Measurements from ENCODE around the gene OR2S2.

The OR2S2 gene

DNA sequence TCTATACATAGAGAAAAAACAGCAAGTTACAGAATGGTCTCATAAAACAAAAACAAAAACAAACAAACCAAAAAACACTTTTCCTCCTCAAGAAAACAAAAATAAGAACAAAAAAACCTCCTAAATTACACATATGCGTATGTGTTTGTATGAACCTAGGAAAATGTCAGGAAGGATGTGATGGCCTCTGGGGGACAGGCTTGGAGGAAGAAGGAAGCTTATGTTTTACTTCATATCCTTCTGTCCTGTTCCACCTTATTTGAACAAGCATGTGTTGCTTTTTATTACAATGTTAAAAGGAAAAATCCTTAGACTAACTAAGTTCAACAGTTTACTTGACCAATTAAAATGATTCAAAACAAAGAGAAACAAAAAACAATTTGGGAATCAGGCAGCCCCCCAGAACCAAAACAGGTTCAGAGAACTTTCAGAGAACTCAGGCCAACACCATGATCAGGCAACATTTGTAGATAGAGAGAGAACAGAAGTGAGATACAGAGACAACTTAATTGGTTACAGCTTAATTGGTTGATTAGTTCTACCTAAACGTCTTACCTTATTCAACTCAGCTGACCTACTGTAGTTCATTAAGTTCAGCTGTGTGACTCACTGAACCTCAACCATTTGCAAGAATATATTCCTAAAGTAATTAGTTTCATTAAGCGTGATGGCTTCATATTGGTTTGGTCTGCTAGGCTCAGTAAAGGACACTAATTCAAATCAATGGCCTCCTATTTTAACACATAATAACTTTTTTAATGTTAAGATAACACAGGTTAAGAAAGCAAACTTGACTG, 38.5 kb downstream of the OR2S2 start:
- no peaks in the 10 kb centered on the region for H3K4me1 ChIP-seq (ENCODE audit: insufficient read depth, low read length)
- H2AFZ ChIP-seq (ENCODE audit: low read depth, low read length), result no peak overlapping the region
- no peaks in the 10 kb centered on the region for H3K36me3 ChIP-seq (ENCODE audit: insufficient read depth, low read length)
- H3K9me3 ChIP-seq (ENCODE audit: insufficient read depth, low read length, severe bottlenecking), result no peaks in the 10 kb centered on the region
- ATAC-seq (ENCODE audit: insufficient read depth, low read depth) (no peak), DNase-seq (no peak)
- TF ChIP-seq, protein P1, sequence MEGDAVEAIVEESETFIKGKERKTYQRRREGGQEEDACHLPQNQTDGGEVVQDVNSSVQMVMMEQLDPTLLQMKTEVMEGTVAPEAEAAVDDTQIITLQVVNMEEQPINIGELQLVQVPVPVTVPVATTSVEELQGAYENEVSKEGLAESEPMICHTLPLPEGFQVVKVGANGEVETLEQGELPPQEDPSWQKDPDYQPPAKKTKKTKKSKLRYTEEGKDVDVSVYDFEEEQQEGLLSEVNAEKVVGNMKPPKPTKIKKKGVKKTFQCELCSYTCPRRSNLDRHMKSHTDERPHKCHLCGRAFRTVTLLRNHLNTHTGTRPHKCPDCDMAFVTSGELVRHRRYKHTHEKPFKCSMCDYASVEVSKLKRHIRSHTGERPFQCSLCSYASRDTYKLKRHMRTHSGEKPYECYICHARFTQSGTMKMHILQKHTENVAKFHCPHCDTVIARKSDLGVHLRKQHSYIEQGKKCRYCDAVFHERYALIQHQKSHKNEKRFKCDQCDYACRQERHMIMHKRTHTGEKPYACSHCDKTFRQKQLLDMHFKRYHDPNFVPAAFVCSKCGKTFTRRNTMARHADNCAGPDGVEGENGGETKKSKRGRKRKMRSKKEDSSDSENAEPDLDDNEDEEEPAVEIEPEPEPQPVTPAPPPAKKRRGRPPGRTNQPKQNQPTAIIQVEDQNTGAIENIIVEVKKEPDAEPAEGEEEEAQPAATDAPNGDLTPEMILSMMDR (IDR thresholded peaks at IDR 0.05; ENCODE audit: borderline replicate concordance, extremely low read depth, low read length, poor library complexity, severe bottlenecking), result no peak
- no peak for TF ChIP-seq EZH2 (IDR thresholded peaks at IDR 0.05; ENCODE audit: borderline replicate concordance, low read depth, low read length, severe bottlenecking)
- no peak overlapping the region for H3K27ac ChIP-seq (ENCODE audit: low read length)
- H3K9ac ChIP-seq (ENCODE audit: low read depth, low read length), result no peak overlapping the region
- no peaks in the 10 kb centered on the region for H3K27me3 ChIP-seq (ENCODE audit: insufficient read depth, low read length, poor library complexity)
- no peaks in the 10 kb centered on the region for H4K20me1 ChIP-seq (ENCODE audit: insufficient read depth, low read length)
- no peak overlapping the region for H3K4me3 ChIP-seq (ENCODE audit: low read depth in 1 of 2, low read length in 2 of 2)
- H3K79me2 ChIP-seq (ENCODE audit: insufficient read depth, low read length), result no peaks in the 10 kb centered on the region
- no peak overlapping the region for H3K4me2 ChIP-seq (ENCODE audit: insufficient read depth, low read length)

DNA sequence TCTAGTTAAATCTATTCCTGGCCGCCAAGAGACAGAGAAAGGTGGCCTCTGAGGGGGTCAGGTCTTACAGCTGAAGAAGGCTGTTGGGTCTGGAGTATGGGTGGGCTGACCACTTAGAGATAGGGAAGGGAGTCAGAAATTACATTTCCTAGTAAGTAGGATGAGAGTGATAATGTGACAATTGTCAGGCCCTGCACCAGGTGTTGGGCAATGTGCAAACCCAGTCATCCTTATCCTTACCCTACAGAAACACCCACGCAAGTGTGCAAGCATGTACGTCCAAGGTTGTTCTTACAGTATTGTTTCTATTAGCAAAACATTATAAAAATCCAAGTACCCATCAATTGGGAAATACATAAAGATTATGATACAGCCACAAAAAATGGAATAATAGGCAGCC, 39.2 kb downstream of the OR2S2 start:
- Histone ChIP-seq H4K20me1 (ENCODE audit: insufficient read depth, low read length) (no peaks in the 10 kb centered on the region), H2AFZ (ENCODE audit: low read depth, low read length) (no peak overlapping the region), H3K4me1 (ENCODE audit: insufficient read depth, low read length) (no peaks in the 10 kb centered on the region), H3K9me3 (ENCODE audit: insufficient read depth, low read length, severe bottlenecking) (no peaks in the 10 kb centered on the region), H3K79me2 (ENCODE audit: insufficient read depth, low read length) (no peaks in the 10 kb centered on the region), H3K9ac (ENCODE audit: low read depth, low read length) (no peak overlapping the region), H3K36me3 (ENCODE audit: insufficient read depth, low read length) (no peaks in the 10 kb centered on the region), H3K27ac (ENCODE audit: low read length) (no peak overlapping the region), H3K4me2 (ENCODE audit: insufficient read depth, low read length) (no peak overlapping the region), H3K27me3 (ENCODE audit: insufficient read depth, low read length, poor library complexity) (no peaks in the 10 kb centered on the region), H3K4me3 (ENCODE audit: low read depth in 1 of 2, low read length in 2 of 2) (no peak overlapping the region)
- no peak for DNase-seq
- ATAC-seq (ENCODE audit: insufficient read depth, low read depth), result no peak
- TF ChIP-seq EZH2 (IDR thresholded peaks at IDR 0.05; ENCODE audit: borderline replicate concordance, low read depth, low read length, severe bottlenecking), result no peak
- TF ChIP-seq, protein P1 (IDR thresholded peaks at IDR 0.05; ENCODE audit: borderline replicate concordance, extremely low read depth, low read length, poor library complexity, severe bottlenecking), result no peak

DNA sequence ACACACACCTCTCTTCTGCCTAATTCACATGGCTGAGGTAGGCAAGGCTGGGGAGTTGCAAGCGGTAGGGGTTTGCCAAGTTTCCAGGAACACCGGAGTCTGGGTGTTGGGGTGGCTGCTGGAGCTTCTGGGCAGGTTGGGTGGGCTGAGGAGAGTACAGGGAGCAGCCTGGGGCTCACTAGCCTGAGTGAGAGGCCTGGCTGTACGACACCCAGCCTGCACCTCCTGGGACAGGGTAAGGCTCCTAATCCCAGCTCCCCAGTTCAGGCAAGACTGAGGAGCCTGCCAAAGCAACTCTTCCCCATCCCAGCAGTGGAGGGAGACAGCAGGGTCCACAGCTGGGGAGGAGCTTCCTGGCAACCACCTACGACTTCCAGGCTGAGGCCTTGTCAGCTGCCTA, 40.7 kb downstream of the OR2S2 start:
- TF ChIP-seq EZH2 (IDR thresholded peaks at IDR 0.05; ENCODE audit: borderline replicate concordance, low read depth, low read length, severe bottlenecking), result no peak
- TF ChIP-seq, protein P1 (IDR thresholded peaks at IDR 0.05; ENCODE audit: borderline replicate concordance, extremely low read depth, low read length, poor library complexity, severe bottlenecking), result no peak
- ATAC-seq (ENCODE audit: insufficient read depth, low read depth) (no peak), DNase-seq (no peak)
- H3K4me2 ChIP-seq (ENCODE audit: insufficient read depth, low read length), result no peak overlapping the region
- no peaks in the 10 kb centered on the region for H3K9me3 ChIP-seq (ENCODE audit: insufficient read depth, low read length, severe bottlenecking)
- no peak overlapping the region for H3K27ac ChIP-seq (ENCODE audit: low read length)
- H4K20me1 ChIP-seq (ENCODE audit: insufficient read depth, low read length), result no peaks in the 10 kb centered on the region
- no peak overlapping the region for H3K9ac ChIP-seq (ENCODE audit: low read depth, low read length)
- H3K36me3 ChIP-seq (ENCODE audit: insufficient read depth, low read length), result no peaks in the 10 kb centered on the region
- H3K79me2 ChIP-seq (ENCODE audit: insufficient read depth, low read length), result no peaks in the 10 kb centered on the region
- H3K4me1 ChIP-seq (ENCODE audit: insufficient read depth, low read length), result no peaks in the 10 kb centered on the region
- H3K27me3 ChIP-seq (ENCODE audit: insufficient read depth, low read length, poor library complexity), result no peaks in the 10 kb centered on the region
- H2AFZ ChIP-seq (ENCODE audit: low read depth, low read length), result no peak overlapping the region
- no peak overlapping the region for H3K4me3 ChIP-seq (ENCODE audit: low read depth in 1 of 2, low read length in 2 of 2)
